ENCODE data around the gene ZNF516. TPM values are rescaled to one million over a fixed set of nuclear protein-coding genes. Genes with fewer than 3 reads are reported as not detected.

Gene ZNF516
- total RNA-seq, 1 experiment from 2014 or later, result 16.6 TPM

DNA sequence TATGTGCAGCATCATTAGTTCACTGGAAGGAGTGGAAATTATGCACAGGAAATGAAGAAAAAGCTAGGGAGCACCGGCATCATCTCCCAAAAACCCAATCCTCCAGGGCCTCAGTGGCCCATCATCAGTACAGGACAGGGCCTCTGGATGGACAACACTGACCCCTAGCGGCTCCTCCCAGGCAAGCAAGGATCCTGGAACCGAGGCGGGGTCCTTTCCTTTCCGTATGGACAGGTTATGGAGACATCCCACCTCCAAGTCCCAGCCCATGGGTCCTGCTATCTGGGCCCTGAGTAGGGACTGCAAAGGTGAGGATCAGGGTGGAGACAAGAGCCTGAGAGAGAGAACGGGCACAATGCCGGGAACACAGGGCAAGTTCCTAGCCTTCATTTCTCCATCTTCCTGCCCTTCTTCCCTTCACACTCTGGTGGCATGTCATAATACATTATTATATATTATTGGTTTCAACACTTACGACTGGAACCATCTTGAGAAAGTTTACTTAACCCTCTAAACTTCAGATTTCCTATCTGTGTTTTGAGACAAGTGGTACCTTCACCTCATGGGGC, 68.2 kb downstream of the ZNF516 start:
- in situ Hi-C loops (cut with HindIII; ENCODE audit: low pct_unique_long_range_greater_than_20kb, low sequenced_read_pairs), result no loop called here

DNA sequence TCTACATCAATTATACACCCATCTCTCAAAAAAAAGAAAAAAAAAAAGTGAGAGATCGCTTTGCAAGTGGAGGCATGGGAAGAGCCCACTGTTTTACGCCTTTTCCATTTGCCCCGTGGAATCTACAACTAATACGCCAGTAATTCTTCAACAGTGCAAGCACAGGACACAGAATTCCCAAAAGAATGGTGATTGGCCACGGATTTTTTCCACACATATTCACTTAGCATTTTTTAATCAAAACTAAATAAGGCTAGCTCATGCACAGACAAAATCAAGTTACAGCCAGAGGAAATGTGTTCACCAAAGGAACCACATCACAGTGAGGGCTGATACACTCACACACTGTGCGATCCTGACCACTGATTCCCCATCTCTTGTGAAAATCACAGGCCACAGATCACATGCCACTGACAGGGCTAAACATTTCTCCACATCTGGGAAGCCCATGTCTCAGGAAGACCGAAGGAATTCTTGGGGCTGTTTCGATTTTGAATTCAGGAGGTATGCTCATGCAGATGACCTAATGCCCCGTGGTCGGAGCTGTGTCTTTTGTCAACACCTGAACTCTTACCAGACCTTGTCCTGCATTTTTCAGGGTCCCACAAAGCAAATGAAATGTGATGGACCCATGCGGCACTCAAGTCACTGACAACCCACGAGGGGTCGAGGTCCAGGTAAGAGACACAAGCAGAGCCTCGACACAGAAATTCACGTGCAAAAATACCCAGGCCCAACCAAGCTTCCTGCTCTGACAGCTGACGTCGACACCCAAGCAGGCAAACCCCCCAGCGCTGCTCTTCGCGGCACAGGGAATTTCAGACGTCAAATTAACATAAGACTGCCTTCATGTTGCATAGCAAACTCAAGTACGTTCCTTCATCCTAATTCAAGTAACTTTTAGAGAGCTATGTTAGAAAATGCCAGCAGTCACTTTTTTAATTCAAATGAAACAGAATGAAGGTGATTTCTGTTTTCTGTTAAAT, 69.6 kb downstream of the ZNF516 start:
- peak; percentile 21 for DNase-seq (ENCODE audit: low read depth, low spot score)
- in situ Hi-C loops (cut with HindIII; ENCODE audit: low pct_unique_long_range_greater_than_20kb, low sequenced_read_pairs), result no loop called here

More for the DNA sequence above, 68.2 kb downstream of the ZNF516 start:
- peak; percentile 54 for DNase-seq (ENCODE audit: low read depth, low spot score)

DNA sequence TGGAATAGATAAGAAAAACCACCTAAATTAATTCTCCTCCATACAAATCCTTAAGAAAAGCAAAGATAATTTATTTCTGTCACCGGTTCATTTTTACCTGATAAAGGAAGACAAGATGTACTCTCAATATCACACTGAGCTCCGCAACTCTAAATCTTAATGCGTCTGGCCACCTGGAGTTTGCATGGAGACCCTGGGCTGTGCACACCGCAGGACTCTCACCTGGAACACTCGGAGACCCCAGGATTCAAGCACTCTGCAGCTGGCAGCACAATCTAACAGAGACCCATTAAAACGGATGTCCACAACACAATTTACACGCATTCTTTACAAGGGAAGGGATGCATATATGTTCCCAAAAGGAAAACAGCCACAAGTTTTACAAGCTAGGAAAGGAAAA, 72.2 kb downstream of the ZNF516 start:
- DNase-seq (ENCODE audit: low read depth, low spot score), result no peak
- in situ Hi-C loops (cut with HindIII; ENCODE audit: low pct_unique_long_range_greater_than_20kb, low sequenced_read_pairs), result no loop called here

DNA sequence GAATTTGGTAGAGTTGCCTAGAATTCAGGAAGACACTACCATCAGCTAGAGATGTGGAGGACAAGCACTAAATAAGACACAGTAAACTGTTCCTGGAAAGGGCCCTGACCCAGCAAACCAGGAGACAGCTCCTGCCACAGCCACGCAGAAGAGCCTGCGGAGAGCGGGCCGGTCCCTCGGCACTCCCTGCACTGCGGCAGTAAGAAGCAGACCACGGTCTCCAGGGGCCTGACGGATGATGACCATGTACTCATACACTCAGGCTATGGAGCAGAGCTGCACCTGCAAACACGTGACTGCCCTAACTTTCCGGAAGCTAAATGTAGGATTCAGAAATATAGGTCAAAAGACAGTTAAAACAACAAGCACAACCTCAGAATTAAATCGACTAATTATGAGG, 72.9 kb downstream of the ZNF516 start:
- DNase-seq (ENCODE audit: low read depth, low spot score), result no peak
- in situ Hi-C loops (cut with HindIII; ENCODE audit: low pct_unique_long_range_greater_than_20kb, low sequenced_read_pairs), result no loop called here

DNA sequence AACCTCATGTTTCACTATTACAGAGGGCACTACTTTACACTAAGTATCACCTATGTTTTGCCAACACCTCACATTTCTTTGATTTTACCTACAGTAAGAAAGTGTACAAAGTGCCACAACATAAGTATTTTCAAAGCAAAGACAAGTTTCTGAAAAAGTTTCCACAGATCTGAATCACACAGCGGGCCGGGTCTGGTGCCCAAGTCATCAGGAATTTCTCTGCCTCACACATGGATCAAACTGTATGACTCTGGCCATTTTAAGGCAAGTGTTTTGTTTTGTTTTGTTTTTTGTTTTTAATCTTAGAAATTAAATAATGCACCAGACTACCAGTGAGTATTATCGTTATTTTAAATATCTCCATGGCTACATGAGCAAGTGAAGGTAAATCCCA, 73.4 kb downstream of the ZNF516 start:
- DNase-seq (ENCODE audit: low read depth, low spot score), result no peak
- in situ Hi-C loops (cut with HindIII; ENCODE audit: low pct_unique_long_range_greater_than_20kb, low sequenced_read_pairs), result no loop called here

DNA sequence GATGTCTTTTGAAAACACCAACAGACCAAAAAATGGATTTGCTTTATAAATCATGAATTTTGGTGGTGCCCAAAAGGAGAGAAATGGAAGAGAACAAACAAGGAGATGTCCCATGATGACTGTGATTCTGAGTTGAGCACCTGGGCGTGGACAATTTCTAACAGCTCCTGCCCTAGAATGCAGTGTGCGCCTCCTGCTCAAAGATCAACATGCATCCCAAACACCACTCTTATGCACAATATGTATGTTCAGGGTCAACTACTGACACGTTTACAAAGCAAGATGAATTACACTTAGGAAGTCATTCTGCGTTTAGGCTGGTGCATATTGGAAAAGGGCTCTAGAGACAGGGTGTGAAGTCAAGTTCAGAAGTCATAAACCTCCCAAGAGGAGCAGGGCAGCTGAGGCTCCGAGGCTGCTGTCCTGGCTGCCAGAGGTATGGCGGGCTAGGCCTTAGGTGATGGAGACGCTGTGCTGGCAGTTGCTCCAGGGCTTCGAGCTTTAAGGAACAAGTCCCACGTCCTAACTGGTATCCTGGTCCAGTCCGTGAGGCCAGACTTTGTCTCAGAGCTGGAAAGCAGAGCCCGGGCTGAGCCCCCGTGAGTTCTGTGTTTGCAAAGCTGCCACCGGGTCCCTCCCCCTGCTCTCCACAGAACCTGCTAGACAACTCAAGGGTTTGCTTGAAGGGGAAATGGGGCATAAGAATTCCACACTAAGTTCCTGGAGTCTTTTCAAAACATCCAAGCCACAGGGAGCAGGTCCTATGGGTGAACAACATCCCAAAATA, 74.0 kb downstream of the ZNF516 start:
- DNase-seq (ENCODE audit: low read depth, low spot score), result no peak
- in situ Hi-C loops (cut with HindIII; ENCODE audit: low pct_unique_long_range_greater_than_20kb, low sequenced_read_pairs), result no loop called here

DNA sequence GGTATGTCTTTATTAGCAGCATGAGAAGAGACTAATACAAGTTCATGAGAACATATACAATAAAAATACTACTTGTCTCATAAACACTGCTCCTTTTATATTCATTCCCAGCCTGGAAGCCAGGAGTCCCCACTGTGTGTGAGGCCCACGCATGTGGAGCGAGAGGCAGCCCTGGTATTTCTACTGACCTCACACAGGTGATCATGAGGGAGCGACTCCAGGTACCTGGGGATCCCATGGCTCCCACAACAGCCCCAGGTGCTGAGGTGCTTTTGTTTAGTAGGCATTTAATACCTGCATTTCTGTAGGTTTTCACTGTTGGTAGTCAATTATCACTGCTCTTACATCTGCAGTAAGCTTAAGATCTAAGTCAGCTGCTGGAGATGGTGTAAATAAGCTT, 75.2 kb downstream of the ZNF516 start:
- no peak for DNase-seq (ENCODE audit: low read depth, low spot score)
- in situ Hi-C loops (cut with HindIII; ENCODE audit: low pct_unique_long_range_greater_than_20kb, low sequenced_read_pairs), result no loop called here

DNA sequence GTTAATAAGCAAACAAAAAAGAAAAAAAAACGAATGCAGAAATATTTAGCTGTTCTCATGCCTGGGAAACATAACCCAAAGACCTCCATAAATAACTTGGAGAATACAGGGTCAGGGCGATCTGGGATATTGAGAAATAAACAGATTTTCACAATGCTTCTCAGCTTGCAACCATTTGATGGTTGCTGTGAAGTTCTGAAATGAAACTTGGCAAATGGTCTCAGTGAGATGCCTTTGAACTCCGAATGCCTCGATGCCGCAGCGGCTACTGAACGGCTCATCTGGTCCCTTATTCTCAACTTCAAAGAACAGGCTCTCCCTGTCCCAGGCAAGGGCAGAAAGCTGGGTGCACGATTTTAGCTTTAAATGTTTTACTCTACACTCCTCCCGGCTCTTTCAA, 78.1 kb downstream of the ZNF516 start:
- no peak for DNase-seq (ENCODE audit: low read depth, low spot score)
- in situ Hi-C loops (cut with HindIII; ENCODE audit: low pct_unique_long_range_greater_than_20kb, low sequenced_read_pairs), result no loop called here

DNA sequence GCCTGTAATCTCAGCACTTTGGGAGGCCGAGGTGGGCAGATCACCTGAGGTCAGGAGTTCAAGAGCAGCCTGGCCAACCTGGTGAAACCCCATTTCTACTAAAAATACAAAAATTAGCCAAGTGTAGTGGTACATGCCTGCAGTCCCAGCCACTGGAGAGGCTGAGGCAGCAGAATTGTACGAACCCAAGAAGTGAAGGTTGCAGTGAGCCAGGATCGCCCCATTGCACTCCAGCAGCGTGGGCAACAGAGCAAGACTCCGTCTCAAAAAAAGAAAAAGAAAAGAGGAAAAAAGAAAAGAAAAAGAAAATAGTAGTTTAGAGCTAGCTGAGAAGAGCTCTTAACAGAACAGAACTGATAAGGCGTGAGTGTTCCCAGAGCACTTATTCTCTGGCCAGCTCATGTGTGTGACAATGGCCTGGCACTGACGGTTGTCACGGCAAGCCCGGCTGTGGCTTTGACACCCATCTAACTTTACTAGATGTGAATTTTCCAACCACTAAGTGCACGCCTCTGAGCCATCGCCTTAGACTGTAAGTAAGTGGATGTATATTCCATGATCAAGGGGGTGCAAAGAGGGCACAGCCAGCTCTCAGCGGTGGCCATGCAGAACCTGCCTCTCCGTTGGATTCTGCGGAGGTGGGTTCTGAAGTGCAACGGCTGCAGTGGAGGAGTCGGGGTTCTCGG, 80.0 kb downstream of the ZNF516 start:
- in situ Hi-C loops (cut with HindIII; ENCODE audit: low pct_unique_long_range_greater_than_20kb, low sequenced_read_pairs), result no loop called here
- no peak for DNase-seq (ENCODE audit: low read depth, low spot score)

DNA sequence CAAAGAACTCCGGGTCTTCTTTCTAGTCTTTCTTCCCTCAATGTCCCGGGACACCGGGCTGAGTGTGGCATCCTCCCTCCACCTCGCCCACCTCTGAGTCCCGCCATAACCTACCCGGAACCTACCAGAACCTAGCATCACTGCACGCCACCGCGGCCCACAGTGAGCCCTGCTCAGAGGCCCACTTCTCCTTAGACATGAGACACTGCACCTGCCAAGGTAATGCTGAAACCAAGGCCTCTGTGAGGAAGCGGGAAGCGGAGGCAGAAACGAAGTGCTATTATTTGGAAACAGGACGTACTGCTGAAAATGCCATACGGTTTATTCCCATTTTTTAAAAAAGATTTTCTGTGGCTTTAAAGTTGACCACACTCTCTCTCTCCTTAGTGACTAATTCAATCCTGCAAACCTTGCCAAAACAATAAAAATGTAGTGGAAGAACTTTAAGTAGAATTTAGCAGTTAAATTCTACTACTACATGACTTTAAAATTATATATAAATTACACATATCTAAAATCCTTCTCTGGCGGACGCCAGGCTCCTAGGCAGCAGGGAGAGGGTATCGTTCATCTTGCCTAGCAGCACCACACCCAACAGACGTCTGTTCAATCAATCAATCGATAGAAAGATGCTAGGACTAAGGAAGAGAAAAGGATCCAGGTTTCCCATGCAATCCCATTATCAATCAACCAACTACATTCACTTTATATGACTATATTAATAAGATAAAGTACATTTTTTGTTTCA, 82.0 kb downstream of the ZNF516 start:
- in situ Hi-C loops (cut with HindIII; ENCODE audit: low pct_unique_long_range_greater_than_20kb, low sequenced_read_pairs), result no loop called here
- DNase-seq (ENCODE audit: low read depth, low spot score), result no peak

DNA sequence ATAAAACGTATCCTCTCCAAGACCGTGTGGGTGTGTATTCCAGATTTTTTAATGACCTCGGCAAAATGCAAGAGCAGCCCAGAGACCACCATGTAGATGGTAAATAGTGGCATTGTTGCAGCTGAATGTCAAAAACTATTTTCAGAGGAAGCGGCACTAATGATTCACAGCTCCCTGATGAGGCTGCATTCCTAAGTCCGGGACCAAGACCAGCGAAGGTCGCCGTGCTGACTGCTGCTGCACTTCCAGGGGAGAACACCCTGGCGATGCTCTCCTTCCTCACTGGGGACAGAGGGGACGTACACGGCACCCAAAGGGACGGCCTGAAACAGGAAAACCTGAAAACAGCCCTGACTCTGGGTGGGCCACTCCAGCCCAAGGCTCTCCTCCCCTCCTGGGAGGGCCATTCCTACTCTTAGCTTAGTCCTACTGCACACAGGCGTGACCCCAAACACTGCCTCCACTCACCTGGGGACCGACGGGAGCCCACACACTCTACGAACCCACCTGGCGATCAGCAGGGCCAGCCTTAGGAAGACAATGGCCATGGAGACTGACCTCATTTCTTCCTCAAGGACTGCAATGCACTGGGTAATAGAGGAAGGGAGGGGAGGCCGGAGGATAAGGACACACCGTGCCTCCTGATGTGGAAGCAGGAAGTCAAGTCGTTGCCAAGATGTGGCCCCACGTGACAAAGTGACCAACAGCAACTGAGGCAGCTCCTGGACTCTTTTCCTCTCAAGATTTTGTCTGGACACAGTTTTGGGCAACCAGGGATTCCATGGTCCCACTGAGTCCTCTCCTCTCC, 82.8 kb downstream of the ZNF516 start:
- DNase-seq (ENCODE audit: low read depth, low spot score), result no peak
- in situ Hi-C loops (cut with HindIII; ENCODE audit: low pct_unique_long_range_greater_than_20kb, low sequenced_read_pairs), result no loop called here

DNA sequence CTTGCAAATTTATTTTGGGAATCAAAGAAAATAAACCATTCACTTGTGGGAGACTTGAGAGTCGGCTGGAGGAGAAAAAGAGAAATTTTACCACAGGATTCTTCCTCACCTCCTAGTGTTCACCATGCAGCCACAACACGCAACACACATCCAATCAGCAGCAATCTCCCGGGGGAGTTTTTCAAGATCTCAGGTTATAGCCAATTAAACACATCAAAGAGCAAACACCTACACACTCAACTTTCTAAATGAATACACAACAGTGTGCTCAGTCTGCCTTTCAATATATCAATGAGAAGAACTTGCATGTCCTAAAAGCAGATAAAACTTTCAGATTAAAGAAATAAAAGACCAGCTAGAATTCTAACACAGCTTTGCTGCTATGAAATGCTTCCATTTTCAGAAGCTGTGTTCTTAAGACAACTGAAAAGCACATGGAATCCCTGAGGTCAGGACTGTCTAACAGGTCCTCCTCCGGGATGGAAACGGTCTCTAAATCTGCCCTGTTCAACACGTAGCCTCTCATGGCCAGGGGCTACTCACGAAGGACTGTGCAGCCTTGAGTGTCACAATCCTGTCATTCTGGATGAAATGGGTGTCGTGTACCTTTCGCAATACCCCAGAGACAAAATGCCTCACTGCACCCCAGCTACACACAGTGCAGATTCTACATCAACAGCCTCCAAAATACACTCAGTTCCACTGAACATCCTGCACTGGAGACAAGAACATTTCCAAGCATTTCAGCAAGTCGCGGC, 84.2 kb downstream of the ZNF516 start:
- in situ Hi-C loops (cut with HindIII; ENCODE audit: low pct_unique_long_range_greater_than_20kb, low sequenced_read_pairs), result no loop called here
- DNase-seq (ENCODE audit: low read depth, low spot score), result no peak

DNA sequence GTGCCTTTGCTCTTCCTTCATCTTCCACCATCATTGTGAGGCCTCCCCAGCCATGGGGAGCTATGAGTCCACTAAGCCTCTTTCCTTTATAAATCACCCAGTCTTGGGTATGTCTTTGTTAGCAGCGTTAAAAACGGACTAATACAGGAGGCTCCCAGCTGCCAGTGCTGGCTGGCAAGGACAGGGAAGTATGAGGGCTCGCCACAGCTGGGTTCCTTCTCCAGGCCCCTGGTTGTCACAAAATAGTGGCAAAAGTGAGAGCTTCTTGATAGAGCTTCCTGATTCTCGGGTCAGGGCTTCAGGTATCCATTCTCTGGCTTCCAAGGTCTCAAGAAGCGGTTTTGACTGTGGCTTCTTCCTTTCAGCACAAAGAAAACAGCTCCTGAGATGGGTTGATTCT, 85.0 kb downstream of the ZNF516 start:
- no peak for DNase-seq (ENCODE audit: low read depth, low spot score)
- in situ Hi-C loops (cut with HindIII; ENCODE audit: low pct_unique_long_range_greater_than_20kb, low sequenced_read_pairs), result no loop called here

DNA sequence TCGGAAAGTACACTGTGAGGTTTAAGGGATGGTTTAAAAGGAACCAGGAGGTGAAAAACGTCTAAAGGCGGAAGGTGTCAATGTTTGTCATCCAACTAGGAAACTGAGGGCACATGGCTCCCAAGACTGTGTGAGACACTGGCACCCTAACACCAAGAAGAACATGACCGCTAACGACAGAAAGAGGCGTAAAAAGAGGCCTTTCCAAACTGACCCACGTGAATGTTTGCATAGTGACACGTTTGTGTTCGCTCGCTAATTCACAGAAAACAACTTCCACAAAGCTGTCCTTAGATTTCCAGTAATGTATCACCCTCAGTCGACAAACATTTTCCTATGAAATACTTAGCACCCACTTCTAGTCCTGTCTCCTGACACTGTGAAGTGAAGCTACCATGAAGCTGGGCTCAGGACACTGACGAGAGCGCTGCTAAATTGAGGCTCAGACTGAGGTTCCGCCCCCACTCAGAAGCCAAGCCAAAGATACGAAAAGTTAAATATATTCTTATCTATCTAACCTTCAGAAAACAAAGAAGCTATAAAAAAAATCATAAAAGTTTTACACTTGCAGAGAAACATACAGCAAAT, 86.5 kb downstream of the ZNF516 start:
- DNase-seq (ENCODE audit: low read depth, low spot score), result no peak
- in situ Hi-C loops (cut with HindIII; ENCODE audit: low pct_unique_long_range_greater_than_20kb, low sequenced_read_pairs), result no loop called here

DNA sequence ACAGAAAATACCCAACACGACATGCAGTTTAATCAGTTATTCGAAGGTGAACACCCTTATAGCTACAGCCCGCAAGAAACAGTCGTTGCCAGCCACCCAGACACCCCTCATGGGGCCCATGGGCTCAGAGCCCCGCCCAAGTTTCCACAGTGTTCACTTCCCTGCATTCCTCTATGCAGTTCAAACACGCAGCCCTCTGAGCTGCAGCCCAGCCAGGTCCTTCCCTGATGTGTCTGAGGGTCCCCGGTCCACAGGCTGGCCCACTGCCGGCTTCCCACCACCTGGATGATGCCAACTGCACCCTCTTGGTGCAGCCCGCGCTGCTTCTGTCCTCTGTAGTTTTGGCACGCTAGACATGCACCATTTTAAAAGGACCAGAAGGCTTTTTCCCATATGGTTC, 87.4 kb downstream of the ZNF516 start:
- no peak for DNase-seq (ENCODE audit: low read depth, low spot score)
- in situ Hi-C loops (cut with HindIII; ENCODE audit: low pct_unique_long_range_greater_than_20kb, low sequenced_read_pairs), result no loop called here

DNA sequence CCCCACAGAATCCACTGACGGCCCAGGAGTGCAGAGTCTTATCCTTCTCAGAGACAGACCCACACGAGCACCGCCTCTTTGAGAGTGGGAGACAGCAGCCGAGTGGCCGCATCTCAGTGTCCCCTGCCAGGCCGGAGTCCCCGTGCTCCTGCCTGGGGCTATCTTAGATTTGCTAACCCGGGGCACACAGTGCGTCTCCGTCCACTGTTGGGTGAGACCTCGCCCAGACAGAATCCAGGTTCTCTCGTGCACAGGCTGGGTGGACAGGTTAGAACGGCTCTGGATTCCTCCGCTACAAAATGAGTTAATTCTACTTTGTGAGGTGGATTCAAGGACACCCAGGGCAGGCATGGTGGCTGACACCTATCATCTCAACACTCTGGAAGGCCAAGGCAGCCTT, 88.3 kb downstream of the ZNF516 start:
- no peak for DNase-seq (ENCODE audit: low read depth, low spot score)
- in situ Hi-C loops (cut with HindIII; ENCODE audit: low pct_unique_long_range_greater_than_20kb, low sequenced_read_pairs), result no loop called here
